ENCODE data around the gene SLC6A18.
"Not testable (repeated sequence)": the region's sequence is repeated elsewhere in the genome, so short reads cannot be mapped to it uniquely, and the experiment has no call there.

SLC6A18 gene

GRCh38 chr5:1216918-1217295 lies 8.3 kb upstream of the SLC6A18 start:
- DNase-seq (ENCODE audit: low read depth), result no peak

GRCh38 chr5:1217596-1218206 lies 7.5 kb upstream of the SLC6A18 start:
- no peak for DNase-seq (ENCODE audit: low read depth)

GRCh38 chr5:1218351-1219080 lies 6.7 kb upstream of the SLC6A18 start:
- DNase-seq (ENCODE audit: low read depth), result no peak

GRCh38 chr5:1219098-1219767 lies 5.9 kb upstream of the SLC6A18 start:
- no peak for DNase-seq (ENCODE audit: low read depth)

GRCh38 chr5:1219768-1220100 lies 5.4 kb upstream of the SLC6A18 start:
- DNase-seq (ENCODE audit: low read depth), result no peak

GRCh38 chr5:1220351-1220750 lies 4.8 kb upstream of the SLC6A18 start:
- no peak for DNase-seq (ENCODE audit: low read depth)

GRCh38 chr5:1220831-1221230 lies 4.3 kb upstream of the SLC6A18 start:
- DNase-seq (ENCODE audit: low read depth), result no peak

- DNase-seq (ENCODE audit: low read depth), result no peak
These were observed 3.5 kb upstream of the SLC6A18 start for GRCh38 chr5:1221721-1222120.

GRCh38 chr5:1222147-1222546 lies 3.0 kb upstream of the SLC6A18 start:
- no peak for DNase-seq (ENCODE audit: low read depth)

GRCh38 chr5:1222621-1223277 lies 2.4 kb upstream of the SLC6A18 start:
- DNase-seq (ENCODE audit: low read depth), result no peak

- no peak for DNase-seq (ENCODE audit: low read depth)
These were observed 1.9 kb upstream of the SLC6A18 start for GRCh38 chr5:1223278-1223670.

- no peak for DNase-seq (ENCODE audit: low read depth)
These were observed 550 bp upstream of the SLC6A18 start for GRCh38 chr5:1224631-1225030.

GRCh38 chr5:1226231-1226630 lies 1.1 kb downstream of the SLC6A18 start:
- DNase-seq (ENCODE audit: low read depth), result no peak

- no peak for DNase-seq (ENCODE audit: low read depth)
These were observed 1.8 kb downstream of the SLC6A18 start for GRCh38 chr5:1226839-1227581.

- no peak for DNase-seq (ENCODE audit: low read depth)
These were observed 2.5 kb downstream of the SLC6A18 start for GRCh38 chr5:1227667-1228066.

GRCh38 chr5:1228120-1228519 lies 2.9 kb downstream of the SLC6A18 start:
- DNase-seq (ENCODE audit: low read depth), result no peak

GRCh38 chr5:1229023-1229422 lies 3.8 kb downstream of the SLC6A18 start:
- DNase-seq (ENCODE audit: low read depth), result not testable (repeated sequence)

GRCh38 chr5:1229822-1230221 lies 4.6 kb downstream of the SLC6A18 start:
- DNase-seq (ENCODE audit: low read depth), result no peak

GRCh38 chr5:1230551-1230950 lies 5.4 kb downstream of the SLC6A18 start:
- DNase-seq (ENCODE audit: low read depth), result no peak

- no peak for DNase-seq (ENCODE audit: low read depth)
These were observed 6.2 kb downstream of the SLC6A18 start for GRCh38 chr5:1231354-1231905.

- no peak for DNase-seq (ENCODE audit: low read depth)
These were observed 7.6 kb downstream of the SLC6A18 start for GRCh38 chr5:1232780-1233179.

- no peak for DNase-seq (ENCODE audit: low read depth)
These were observed 10.2 kb downstream of the SLC6A18 start for GRCh38 chr5:1235379-1235778.

Measured in stimulated activated CD8-positive, alpha-beta memory T cell treated with anti-CD3 and anti-CD28 coated beads, Interleukin-15, amount 100 ng/mL, for 1 hour (primary cell).